Parathyroid adenoma (tissue), 2 donors: Measurements from ENCODE around the gene CRYBG1.

ENCODE experiments used
- H2AFZ ChIP-seq: fragments of 300-600 bp; sonication (generic); one replicate; pipeline ENCODE4 v1.7.0; 2017; ENCODE audit warnings: antibody characterized with exemption, mild to moderate bottlenecking
- H3K27ac ChIP-seq: fragments of 300-600 bp; sonication (generic); one replicate; pipeline ENCODE4 v1.7.0; 2017
- H3K27me3 ChIP-seq: fragments of 300-600 bp; sonication (generic); one replicate; pipeline ENCODE4 v1.7.0; 2017; ENCODE audit warnings: low read length; ENCODE audit not compliant: control insufficient read depth, insufficient read depth
- H3K36me3 ChIP-seq: fragments of 300-600 bp; sonication (generic); one replicate; pipeline ENCODE4 v1.7.0; 2017; ENCODE audit warnings: low read length; ENCODE audit not compliant: control insufficient read depth, insufficient read depth
- H3K4me1 ChIP-seq: fragments of 300-600 bp; sonication (generic); one replicate; pipeline ENCODE4 v1.7.0; 2017; ENCODE audit warnings: control low read depth
- H3K4me2 ChIP-seq: fragments of 300-600 bp; sonication (generic); one replicate; pipeline ENCODE4 v1.7.0; 2017; ENCODE audit warnings: low read length
- H3K4me3 ChIP-seq: fragments of 300-600 bp; sonication (generic); one replicate; pipeline ENCODE4 v1.7.0; 2017; ENCODE audit warnings: low read depth, low read length
- H3K79me2 ChIP-seq: fragments of 300-600 bp; sonication (generic); one replicate; pipeline ENCODE4 v1.7.0; 2017; ENCODE audit warnings: control low read depth
- H3K9ac ChIP-seq: fragments of 300-600 bp; sonication (generic); one replicate; pipeline ENCODE4 v1.7.0; 2017; ENCODE audit warnings: mild to moderate bottlenecking
- H3K9me3 ChIP-seq: fragments of 300-600 bp; sonication (generic); one replicate; pipeline ENCODE4 v1.7.0; 2017; ENCODE audit warnings: low read length; ENCODE audit not compliant: control insufficient read depth
- CTCF ChIP-seq: fragments of 300-600 bp; sonication (generic); IDR thresholded peaks from one replicate; pipeline ENCODE4 v1.7.0; 2017; ENCODE audit warnings: antibody characterized with exemption, mild to moderate bottlenecking
- donor health status: primary hyperparathyroidism.

CRYBG1 gene

DNA sequence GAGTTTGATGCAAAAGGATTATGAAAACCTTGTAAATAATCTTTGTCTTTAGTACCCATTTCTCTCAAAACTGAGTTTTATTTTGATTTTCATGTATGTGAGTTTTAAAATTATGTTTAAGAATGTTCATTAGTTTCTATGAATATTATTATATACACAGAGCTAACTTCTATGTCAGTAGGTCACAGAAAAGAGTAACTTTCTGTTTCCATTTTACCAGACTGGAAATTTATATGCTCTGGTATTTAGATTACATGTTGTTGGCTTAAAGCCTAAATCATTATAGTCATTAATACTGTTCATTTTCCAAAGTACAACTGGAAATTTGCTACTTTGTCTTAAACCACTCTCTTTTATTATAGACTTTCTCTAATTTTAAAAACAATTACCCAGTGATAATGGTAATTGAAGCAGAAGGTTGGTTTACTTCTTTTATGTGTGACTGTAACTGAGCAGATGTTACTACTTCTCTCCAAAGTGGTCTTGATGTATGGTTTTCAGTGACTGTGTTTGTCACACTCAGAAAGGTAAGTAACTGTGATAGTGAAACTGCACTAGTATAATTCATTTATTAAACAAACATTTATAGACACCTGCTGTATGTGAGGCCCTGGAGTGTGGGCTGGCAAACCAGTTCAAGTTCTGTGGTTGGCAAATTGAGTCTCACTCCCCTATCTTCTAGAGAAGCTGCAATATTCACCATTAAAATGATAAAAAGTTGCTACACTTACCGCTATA is 13.2 kb downstream of the CRYBG1 start:
- Histone ChIP-seq H3K4me2 (no peak overlapping the region), H3K36me3 (no peaks in the 10 kb centered on the region), H3K9me3 (no peaks in the 10 kb centered on the region), H3K27ac (no peak overlapping the region), H3K79me2 (no peaks in the 10 kb centered on the region), H3K27me3 (no peaks in the 10 kb centered on the region), H3K4me1 (no peaks in the 10 kb centered on the region), H2AFZ (no peak overlapping the region), H3K4me3 (no peak overlapping the region), H3K9ac (no peak overlapping the region)
- TF ChIP-seq CTCF: no peak

- H3K9me3 ChIP-seq: no peaks in the 10 kb centered on the region
- no peak overlapping the region for H2AFZ ChIP-seq
- no peaks in the 10 kb centered on the region for H3K36me3 ChIP-seq
- no peaks in the 10 kb centered on the region for H3K27me3 ChIP-seq
- H3K4me2 ChIP-seq: no peak overlapping the region
- no peak overlapping the region for H3K9ac ChIP-seq
- TF ChIP-seq CTCF: no peak
- no peak overlapping the region for H3K27ac ChIP-seq
- no peaks in the 10 kb centered on the region for H3K4me1 ChIP-seq
- no peak overlapping the region for H3K4me3 ChIP-seq
- H3K79me2 ChIP-seq: no peaks in the 10 kb centered on the region
These were observed 16.6 kb downstream of the CRYBG1 start for GRCh38 chr6:106377061-106377540.

DNA sequence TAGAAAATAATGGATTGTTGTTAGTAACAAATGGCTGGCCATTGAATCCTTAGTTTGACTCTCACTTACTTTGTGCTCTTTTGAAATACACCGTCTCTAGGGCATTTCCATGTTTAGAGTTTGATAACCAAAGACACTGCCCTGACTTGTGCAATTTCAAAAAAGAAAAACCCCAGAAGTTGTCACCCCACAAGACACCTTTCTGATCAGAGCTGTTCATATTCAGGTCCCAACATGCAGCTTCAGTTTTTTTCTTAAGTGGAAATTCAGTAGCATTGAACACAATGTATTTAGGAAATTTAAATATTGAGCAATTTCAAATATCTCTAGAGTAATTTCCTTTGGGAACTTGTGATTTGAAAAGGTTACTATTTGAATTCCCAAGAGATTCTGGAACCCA is 19.4 kb downstream of the CRYBG1 start:
- no peaks in the 10 kb centered on the region for H3K27me3 ChIP-seq

GRCh38 chr6:106380407-106380806 is 19.9 kb downstream of the CRYBG1 start:
- no peak for TF ChIP-seq CTCF
- Histone ChIP-seq H3K4me2 (no peak overlapping the region), H3K27ac (no peak overlapping the region), H3K4me3 (no peak overlapping the region), H3K9ac (no peak overlapping the region), H3K4me1 (no peaks in the 10 kb centered on the region), H3K9me3 (no peaks in the 10 kb centered on the region), H2AFZ (no peak overlapping the region), H3K27me3 (no peaks in the 10 kb centered on the region), H3K79me2 (no peaks in the 10 kb centered on the region), H3K36me3 (no peaks in the 10 kb centered on the region)

More for the DNA sequence above, 19.4 kb downstream of the CRYBG1 start:
- H3K4me2 ChIP-seq: no peak overlapping the region
- H3K27ac ChIP-seq: no peak overlapping the region
- H2AFZ ChIP-seq: no peak overlapping the region
- TF ChIP-seq CTCF: no peak
- no peaks in the 10 kb centered on the region for H3K36me3 ChIP-seq
- H3K4me3 ChIP-seq: no peak overlapping the region
- no peaks in the 10 kb centered on the region for H3K4me1 ChIP-seq
- H3K79me2 ChIP-seq: no peaks in the 10 kb centered on the region
- H3K9me3 ChIP-seq: no peaks in the 10 kb centered on the region
- H3K9ac ChIP-seq: no peak overlapping the region

GRCh38 chr6:106381223-106381622 is 20.7 kb downstream of the CRYBG1 start:
- no peak overlapping the region for H3K4me3 ChIP-seq
- H3K36me3 ChIP-seq: no peaks in the 10 kb centered on the region
- H3K4me1 ChIP-seq: no peaks in the 10 kb centered on the region
- H3K27me3 ChIP-seq: no peaks in the 10 kb centered on the region
- no peaks in the 10 kb centered on the region for H3K79me2 ChIP-seq
- H2AFZ ChIP-seq: no peak overlapping the region
- no peak for TF ChIP-seq CTCF
- no peak overlapping the region for H3K9ac ChIP-seq
- no peak overlapping the region for H3K4me2 ChIP-seq
- no peaks in the 10 kb centered on the region for H3K9me3 ChIP-seq
- H3K27ac ChIP-seq: no peak overlapping the region
